MV-4-11 (cell line): ENCODE data around the gene CGA.
A peak's percentile ranks its signal among the peaks of the same experiment; 100 is the strongest.

Experiments
- DNase-seq: peaks from one replicate; lab custom pipeline; 2025; lab: John Stamatoyannopoulos, UW

The CGA gene

DNA sequence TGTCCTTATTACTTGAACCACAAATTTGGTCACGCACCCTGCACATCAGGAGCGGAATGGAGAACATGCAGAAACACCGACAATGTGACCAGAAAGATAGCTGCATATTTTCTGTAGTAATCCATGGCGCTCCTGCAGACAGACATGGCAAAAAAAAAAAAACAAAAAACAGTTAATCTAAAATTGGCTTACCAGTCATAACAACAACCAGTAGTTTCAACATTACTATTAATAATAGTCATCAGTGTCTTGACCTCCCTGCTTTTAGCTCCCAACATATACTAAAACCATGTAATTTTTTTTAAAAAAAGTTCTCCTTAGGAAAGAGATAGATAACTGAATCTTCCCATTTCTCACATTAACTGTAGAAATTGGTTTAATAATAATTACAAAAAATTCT lies 6.8 kb downstream of the CGA start:
- DNase-seq, result no peak

GRCh38 chr6:87082160-87082721 lies 12.7 kb downstream of the CGA start:
- DNase-seq, result no peak

DNA sequence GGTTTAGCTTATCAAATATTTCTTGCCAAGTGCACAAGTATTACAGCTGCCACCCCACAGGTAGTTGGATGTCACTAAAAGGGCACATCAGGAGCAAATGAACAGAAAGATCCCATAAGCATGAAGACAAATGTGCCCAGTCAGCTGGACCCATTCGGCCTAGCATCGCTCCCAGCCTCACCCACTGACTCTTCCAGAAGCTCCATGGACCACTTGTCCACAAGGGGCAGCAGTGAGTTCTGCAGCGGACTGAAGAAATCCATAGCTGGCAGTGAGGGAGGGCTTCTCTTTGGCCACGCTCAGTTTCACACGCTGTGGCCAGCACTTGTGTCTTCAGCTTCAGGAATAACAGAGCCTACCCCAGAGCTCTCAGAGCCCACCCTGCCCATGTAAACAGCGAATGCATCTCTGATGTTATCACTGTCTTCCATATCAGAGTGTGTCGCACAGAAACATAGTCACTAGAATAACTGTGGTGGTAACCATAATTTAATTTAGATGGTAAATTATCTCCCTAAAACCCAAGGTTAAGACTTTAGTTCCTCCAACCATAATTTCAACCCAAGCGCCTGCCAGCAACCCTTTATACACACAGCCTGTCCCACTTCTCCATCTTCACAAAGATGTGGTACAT lies 15.8 kb downstream of the CGA start:
- DNase-seq, result peak; percentile 56

DNA sequence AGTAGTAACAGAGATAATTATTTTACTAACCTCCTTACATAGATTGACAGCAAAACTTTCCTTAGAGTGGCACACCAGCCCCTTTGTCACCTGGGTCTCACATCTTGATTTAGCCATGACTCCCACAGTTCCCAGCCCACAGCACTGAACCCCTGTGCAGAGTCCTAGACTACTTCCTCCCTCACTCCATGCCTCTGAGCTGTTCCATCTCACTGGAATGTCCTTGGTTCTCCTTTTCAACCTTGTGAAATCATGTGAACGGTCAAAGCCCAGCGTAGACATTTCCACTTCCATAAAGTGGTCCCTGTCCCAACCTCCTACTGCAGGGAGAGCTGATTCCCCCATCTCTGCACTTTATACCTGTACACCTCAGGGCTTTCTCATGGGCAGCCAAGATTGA lies 19.7 kb downstream of the CGA start:
- no peak for DNase-seq

DNA sequence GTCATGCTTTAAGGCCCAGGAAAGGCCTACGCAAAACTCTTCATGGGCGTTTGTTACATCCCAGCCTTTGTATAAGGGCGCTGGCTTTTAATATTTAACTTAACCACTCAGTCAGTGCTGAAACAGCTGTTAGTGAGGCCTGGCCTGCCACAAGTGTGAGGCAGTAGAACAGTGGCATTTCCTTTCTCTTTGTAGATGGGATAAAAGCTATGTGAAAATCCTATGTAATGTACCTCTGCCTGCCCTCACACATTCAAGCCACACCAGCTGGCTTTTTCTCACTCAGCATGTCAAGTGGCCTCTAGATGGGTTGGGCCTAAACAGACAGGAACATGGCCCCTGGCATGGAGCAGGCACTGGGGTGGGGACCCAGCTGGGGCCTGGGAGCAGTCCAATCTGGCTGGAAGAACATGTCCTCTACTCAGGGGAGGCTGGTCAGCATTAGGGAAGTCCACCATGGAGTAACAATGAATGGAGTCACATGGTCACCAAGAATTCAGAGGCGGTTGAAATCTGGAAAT lies 20.7 kb downstream of the CGA start:
- DNase-seq, result no peak

GRCh38 chr6:87071683-87072082 lies 23.2 kb downstream of the CGA start:
- DNase-seq, result no peak

DNA sequence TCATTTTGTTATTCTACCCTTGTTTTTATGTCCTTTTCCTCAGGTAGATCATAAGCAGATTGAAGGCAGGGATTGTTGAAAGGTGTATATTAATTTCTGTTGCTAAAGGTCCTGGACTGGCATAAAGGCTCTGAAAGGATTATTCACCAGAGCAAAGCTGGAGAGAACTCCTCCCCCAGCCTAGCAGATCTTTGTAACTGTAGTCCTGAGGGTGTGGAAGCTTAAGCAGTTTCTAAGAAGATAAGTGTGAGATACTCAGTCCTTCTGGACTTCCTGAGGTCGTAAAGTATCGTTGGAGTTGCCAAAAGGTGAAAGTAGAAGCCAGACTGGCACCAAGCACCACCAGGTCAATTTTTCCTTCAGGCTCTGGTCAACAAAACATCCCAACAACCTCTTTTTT lies 24.2 kb downstream of the CGA start:
- DNase-seq, result no peak

DNA sequence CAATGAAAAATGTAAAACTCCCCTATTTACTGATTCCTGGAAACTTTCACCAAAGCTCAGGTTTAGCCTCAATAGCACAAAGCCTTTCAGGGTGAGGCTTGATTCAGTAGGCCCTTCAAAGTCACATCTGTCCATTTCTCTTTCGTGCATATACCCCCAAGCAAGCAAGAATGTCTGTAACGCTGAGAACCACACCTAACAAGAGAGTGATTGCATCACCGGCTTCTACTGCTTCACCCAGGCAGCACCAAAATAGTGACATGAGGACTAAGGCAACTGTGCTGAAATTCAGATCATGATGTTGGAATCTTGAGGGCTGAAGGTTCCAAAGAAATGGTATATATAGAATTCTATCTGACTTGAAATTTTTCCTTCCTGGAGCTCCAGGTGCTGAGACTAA lies 26.1 kb downstream of the CGA start:
- no peak for DNase-seq

GRCh38 chr6:87066449-87067333 lies 28.2 kb downstream of the CGA start:
- DNase-seq, result peak; percentile 45

- DNase-seq, result no peak
Observed at GRCh38 chr6:87065117-87065516, 29.8 kb downstream of the CGA start.

- no peak for DNase-seq
Observed at GRCh38 chr6:87059943-87060342, 35.0 kb downstream of the CGA start.

- DNase-seq, result no peak
Observed at GRCh38 chr6:87054143-87054833, 40.6 kb downstream of the CGA start.

- DNase-seq, result no peak
Observed at GRCh38 chr6:87053312-87053711, 41.6 kb downstream of the CGA start.

GRCh38 chr6:87049779-87050178 lies 45.1 kb downstream of the CGA start:
- DNase-seq, result no peak

DNA sequence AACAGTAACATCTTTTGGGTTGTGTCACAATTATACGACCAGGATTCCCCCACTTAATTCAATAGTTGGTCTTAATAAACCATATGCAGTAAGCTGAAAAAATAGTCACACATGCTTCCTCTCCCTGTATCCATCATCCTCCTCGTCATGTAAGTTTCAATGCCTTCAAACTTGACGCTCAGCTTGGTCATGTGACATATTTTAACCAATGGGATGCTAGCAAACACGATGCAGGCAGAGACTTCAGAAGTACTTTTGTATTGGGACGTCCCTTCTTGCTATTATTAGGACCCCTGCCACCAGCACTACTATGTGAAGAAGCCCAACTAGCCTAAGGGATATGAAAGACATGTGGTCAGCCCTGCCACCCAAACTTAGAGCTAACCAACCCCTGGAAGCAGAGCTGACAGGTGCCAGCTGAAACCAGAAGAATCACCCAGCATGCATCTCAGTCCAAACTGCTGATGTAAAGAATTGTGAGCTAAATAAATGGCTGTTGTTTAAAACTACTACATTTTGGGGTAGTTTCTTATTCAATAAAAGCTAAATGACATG lies 49.3 kb downstream of the CGA start:
- no peak for DNase-seq

DNA sequence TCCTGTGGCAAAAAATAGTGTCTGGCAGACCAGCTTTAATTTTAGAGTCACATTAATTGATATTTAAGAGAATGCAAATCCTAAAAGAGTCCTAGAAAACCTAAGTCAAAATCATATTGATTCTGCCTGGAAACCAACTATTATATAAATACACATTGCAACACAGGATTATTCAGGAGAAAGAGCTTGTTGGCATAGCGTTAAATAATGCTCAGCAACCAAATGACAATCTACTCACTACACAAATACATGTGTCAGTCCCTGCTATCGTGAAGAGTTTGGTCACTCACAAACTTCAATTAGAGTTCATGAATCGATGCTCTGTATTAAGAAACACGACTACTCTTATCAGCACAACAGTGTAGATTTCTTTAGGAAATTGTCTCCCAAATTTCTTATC lies 54.2 kb downstream of the CGA start:
- DNase-seq, result no peak
